HG03460 (cell line): ENCODE results near the gene SEC23A.

Source experiments
- ATAC-seq: cut with Tn5 transposase; IDR thresholded peaks from one replicate; pipeline ENCODE4 v1.9.1; 2021; ENCODE audit not compliant: unreplicated experiment

SEC23A gene

GRCh38 chr14:38994731-38995130 lies 108.3 kb downstream of the SEC23A start:
- no peak for ATAC-seq

- no peak for ATAC-seq
Observed at GRCh38 chr14:38993981-38994380, 109.1 kb downstream of the SEC23A start.

- ATAC-seq: no peak
Observed at GRCh38 chr14:38992067-38992844, 110.8 kb downstream of the SEC23A start.

- ATAC-seq: no peak
Observed at GRCh38 chr14:38991299-38991698, 111.7 kb downstream of the SEC23A start.

- peak; percentile 89 for ATAC-seq
Observed at GRCh38 chr14:38989922-38990546, 113.0 kb downstream of the SEC23A start.

GRCh38 chr14:38987781-38988180 lies 115.3 kb downstream of the SEC23A start:
- no peak for ATAC-seq

- ATAC-seq: no peak
Observed at GRCh38 chr14:38982837-38983236, 120.2 kb downstream of the SEC23A start.

GRCh38 chr14:38982278-38982677 lies 120.8 kb downstream of the SEC23A start:
- no peak for ATAC-seq
